HG02798 (cell line): ENCODE results near the gene LYZ.

ENCODE experiments used
- ATAC-seq: cut with Tn5 transposase; IDR thresholded peaks from one replicate; pipeline ENCODE4 v1.9.1; 2021; ENCODE audit warnings: mild to moderate bottlenecking; ENCODE audit not compliant: unreplicated experiment, poor library complexity

The LYZ gene

GRCh38 chr12:69368171-69368570 lies 20.0 kb downstream of the LYZ start:
- no peak for ATAC-seq

GRCh38 chr12:69383074-69383473 lies 34.9 kb downstream of the LYZ start:
- ATAC-seq: no peak

GRCh38 chr12:69385038-69385437 lies 36.9 kb downstream of the LYZ start:
- no peak for ATAC-seq

- no peak for ATAC-seq
Observed at GRCh38 chr12:69386921-69387320, 38.7 kb downstream of the LYZ start.

- ATAC-seq: no peak
Observed at GRCh38 chr12:69388371-69388770, 40.2 kb downstream of the LYZ start.

- no peak for ATAC-seq
Observed at GRCh38 chr12:69389831-69390230, 41.6 kb downstream of the LYZ start.

GRCh38 chr12:69392179-69392928 lies 44.2 kb downstream of the LYZ start:
- no peak for ATAC-seq

GRCh38 chr12:69396041-69396440 lies 47.9 kb downstream of the LYZ start:
- ATAC-seq: no peak

GRCh38 chr12:69396963-69397362 lies 48.8 kb downstream of the LYZ start:
- ATAC-seq: no peak

GRCh38 chr12:69397978-69398377 lies 49.8 kb downstream of the LYZ start:
- no peak for ATAC-seq

GRCh38 chr12:69401940-69402339 lies 53.8 kb downstream of the LYZ start:
- no peak for ATAC-seq
